Astrocyte of the cerebellum (primary cell): ENCODE results near the gene GRAMD1B.
"Not testable (repeated sequence)": the region's sequence is repeated elsewhere in the genome, so short reads cannot be mapped to it uniquely, and the experiment has no call there.

Source experiments
- DNase-seq: peaks from one replicate; pipeline ENCODE4 v3.0.0-alpha.2; 2011; ENCODE audit warnings: low read depth
- H3K4me3 ChIP-seq: 2 replicates; pipeline ENCODE4 v1.5.1; 2011; ENCODE audit warnings: mild to moderate bottlenecking, low read depth, low read length, moderate library complexity
- CTCF ChIP-seq: IDR thresholded peaks from 2 replicates; pipeline ENCODE4 v1.5.1; 2012; ENCODE audit warnings: low read length, low read depth, moderate library complexity, mild to moderate bottlenecking; ENCODE audit errors: missing control alignments
- in situ Hi-C: cut with HindIII; loops from 2 replicates; pipeline ENCODE4 v1.10.0; 2017; ENCODE audit warnings: low sequenced_read_pairs

Gene GRAMD1B

GRCh38 chr11:123504401-123504800 is 74.3 kb downstream of the GRAMD1B start:
- H3K4me3 ChIP-seq: no peak overlapping the region
- in situ Hi-C loops: no loop called here
- TF ChIP-seq CTCF: no peak
- DNase-seq: no peak

- H3K4me3 ChIP-seq: no peak overlapping the region
- in situ Hi-C loops: no loop called here
- TF ChIP-seq CTCF: no peak
- no peak for DNase-seq
Observed at GRCh38 chr11:123505546-123506299, 75.7 kb downstream of the GRAMD1B start.

GRCh38 chr11:123507043-123507442 is 77.0 kb downstream of the GRAMD1B start:
- DNase-seq: peak; percentile 60
- no peak overlapping the region for H3K4me3 ChIP-seq
- no peak for TF ChIP-seq CTCF
- in situ Hi-C loops: no loop called here

- DNase-seq: peak; percentile 66
- no peak overlapping the region for H3K4me3 ChIP-seq
- in situ Hi-C loops: no loop called here
- no peak for TF ChIP-seq CTCF
Observed at GRCh38 chr11:123509737-123510578, 79.9 kb downstream of the GRAMD1B start.

- TF ChIP-seq CTCF: no peak
- in situ Hi-C loops: no loop called here
- DNase-seq: no peak
- no peak overlapping the region for H3K4me3 ChIP-seq
Observed at GRCh38 chr11:123510579-123510905, 80.5 kb downstream of the GRAMD1B start.

GRCh38 chr11:123511037-123511870 is 81.2 kb downstream of the GRAMD1B start:
- H3K4me3 ChIP-seq: no peak overlapping the region
- TF ChIP-seq CTCF: peak; percentile 89
- peak; percentile 79 for DNase-seq
- in situ Hi-C loops: no loop called here

- in situ Hi-C loops, DNase-seq, H3K4me3 ChIP-seq: not testable (repeated sequence)
Observed at GRCh38 chr11:123513309-123513708, 83.2 kb downstream of the GRAMD1B start.
